Activated T-helper 1 cell treated with anti-CD3 and anti-CD28 coated beads, Interleukin-12 subunit alpha, Interleukin-12 subunit beta, Interleukin-2, Interleukin-4 antibody, amounts not matched to agents 30 ng/mL and 10 ng/mL and 1 ng/mL, durations not matched to agents 14 hours and 24 hours and 36 hours (primary cell): Measurements from ENCODE around the gene MYH14. TPM values are rescaled to one million over a fixed set of nuclear protein-coding genes. Genes with fewer than 3 reads are reported as not detected.

Experiments
- DNase-seq: peaks from one replicate; pipeline ENCODE4 v3.0.0; 2021; ENCODE audit warnings: low spot score
- H3K27ac Mint-ChIP-seq: one replicate; pipeline ENCODE4 v1.8.0; 2021; ENCODE audit warnings: mild to moderate bottlenecking, mixed read lengths
- H3K27me3 Mint-ChIP-seq: one replicate; pipeline ENCODE4 v1.8.0; 2022; ENCODE audit warnings: mild to moderate bottlenecking, moderate library complexity, mixed read lengths; ENCODE audit not compliant: insufficient read depth
- H3K36me3 Mint-ChIP-seq: one replicate; pipeline ENCODE4 v1.8.0; 2021; ENCODE audit warnings: low read depth, mixed read lengths
- H3K4me1 Mint-ChIP-seq: one replicate; pipeline ENCODE4 v1.8.0; 2021; ENCODE audit warnings: low read depth, mixed read lengths
- H3K4me3 Mint-ChIP-seq: one replicate; pipeline ENCODE4 v1.8.0; 2021; ENCODE audit warnings: mild to moderate bottlenecking, moderate library complexity, mixed read lengths
- H3K9me3 Mint-ChIP-seq: one replicate; pipeline ENCODE4 v1.8.0; 2021; ENCODE audit warnings: mixed read lengths
- intact Hi-C: fragments of 100-400 bp; cut with micrococcal nuclease; formaldehyde crosslinking; loops from one replicate; pipeline ENCODE4 v1.15.1; 2024
- total RNA-seq: library from RNA; stranded (reverse); gene quantifications from 2 replicates; pipeline ENCODE4 v1.2.3, GENCODE V29; 2022

The MYH14 gene
- total RNA-seq = not detected in 2 replicates

- Mint-ChIP-seq H3K4me3 (no peak within 1 kb of the TSS), H3K27ac (no peak within 1 kb of the TSS), H3K4me1 (no peaks in the 10 kb centered on the region), H3K9me3 (no peaks in the 10 kb centered on the region), H3K27me3 (peaks cover 30% of the 10 kb centered on the region), H3K36me3 (no peaks in the 10 kb centered on the region)
- intact Hi-C loops = no loop called here
- no peak for DNase-seq
Measured at GRCh38 chr19:50203281-50204080, at the start of gene MYH14. Gene MYH14 (plus strand): TSS chr19:50203622. CDS start chr19:50210366, 6,744 bp downstream.

GRCh38 chr19:50154529-50154928, 48.9 kb upstream of the MYH14 start:
- H3K36me3 Mint-ChIP-seq = no peaks in the 10 kb centered on the region
- no peaks in the 10 kb centered on the region for H3K4me1 Mint-ChIP-seq
- no peak overlapping the region for H3K4me3 Mint-ChIP-seq
- H3K27ac Mint-ChIP-seq = no peak overlapping the region
- DNase-seq = no peak
- intact Hi-C loops = no loop called here
- peaks cover 4% of the 10 kb centered on the region for H3K9me3 Mint-ChIP-seq
- H3K27me3 Mint-ChIP-seq = peaks cover 4% of the 10 kb centered on the region

DNA sequence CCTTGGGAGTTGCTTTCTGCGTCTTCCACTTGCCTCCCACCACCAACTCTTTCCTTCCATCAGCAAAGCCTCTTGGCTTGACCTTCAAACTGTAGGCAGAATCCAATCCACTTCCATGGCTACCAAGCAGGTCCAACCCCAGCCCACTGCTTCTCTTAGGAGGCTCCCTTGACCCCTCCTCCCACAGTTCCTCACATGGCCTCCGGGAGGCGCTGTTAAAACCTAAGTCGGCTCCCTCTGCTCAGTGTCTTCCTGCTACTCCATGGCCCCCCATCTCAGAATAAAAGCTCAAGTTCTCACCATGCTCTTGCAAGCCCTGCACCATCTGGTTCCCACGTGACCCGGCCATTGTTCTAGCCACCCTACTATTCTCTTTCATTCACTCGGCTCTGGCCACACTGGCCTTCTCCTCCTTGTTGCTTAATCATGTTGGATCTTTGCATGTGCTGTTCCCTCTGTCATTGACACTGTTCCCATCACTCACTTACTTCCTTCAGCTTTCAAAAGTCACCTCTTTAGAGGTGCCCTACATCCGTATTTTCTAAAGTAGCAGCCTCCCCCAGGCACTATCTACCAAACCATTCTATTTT, 47.8 kb upstream of the MYH14 start:
- Mint-ChIP-seq H3K4me3 (no peak overlapping the region), H3K27me3 (peaks cover 2% of the 10 kb centered on the region), H3K27ac (no peak overlapping the region), H3K9me3 (peaks cover 4% of the 10 kb centered on the region), H3K36me3 (no peaks in the 10 kb centered on the region), H3K4me1 (no peaks in the 10 kb centered on the region)
- no peak for DNase-seq
- intact Hi-C loops = no loop called here

DNA sequence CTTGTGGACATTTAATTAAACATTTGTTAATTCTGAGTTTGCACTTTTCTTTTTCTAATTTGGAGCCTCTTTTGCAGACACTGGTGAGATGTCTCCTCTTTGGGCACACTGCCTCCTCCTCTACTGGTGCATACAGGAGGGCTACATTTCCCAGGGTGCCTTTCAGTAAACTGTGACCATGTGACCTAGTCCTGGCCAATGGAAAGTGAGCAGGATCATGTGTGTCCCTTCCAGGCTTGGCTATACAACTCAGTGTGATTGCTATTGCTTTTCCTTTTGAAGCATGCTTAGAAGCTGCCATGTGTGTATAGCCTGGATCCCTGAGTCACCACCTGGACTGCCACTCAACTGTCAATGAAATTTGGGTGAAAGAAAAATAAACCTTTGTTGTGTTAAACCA, 44.8 kb upstream of the MYH14 start:
- H3K4me1 Mint-ChIP-seq = no peaks in the 10 kb centered on the region
- no peaks in the 10 kb centered on the region for H3K36me3 Mint-ChIP-seq
- H3K4me3 Mint-ChIP-seq = no peak overlapping the region
- peaks cover 2% of the 10 kb centered on the region for H3K27me3 Mint-ChIP-seq
- intact Hi-C loops = no loop called here
- H3K9me3 Mint-ChIP-seq = peaks cover 4% of the 10 kb centered on the region
- H3K27ac Mint-ChIP-seq = no peak overlapping the region
- no peak for DNase-seq

- no peaks in the 10 kb centered on the region for H3K27me3 Mint-ChIP-seq
- H3K4me1 Mint-ChIP-seq = no peaks in the 10 kb centered on the region
- H3K4me3 Mint-ChIP-seq = no peak overlapping the region
- peaks cover 4% of the 10 kb centered on the region for H3K9me3 Mint-ChIP-seq
- H3K27ac Mint-ChIP-seq = no peak overlapping the region
- intact Hi-C loops = no loop called here
- no peak for DNase-seq
- no peaks in the 10 kb centered on the region for H3K36me3 Mint-ChIP-seq
Measured at GRCh38 chr19:50159078-50159477, 44.3 kb upstream of the MYH14 start.

DNA sequence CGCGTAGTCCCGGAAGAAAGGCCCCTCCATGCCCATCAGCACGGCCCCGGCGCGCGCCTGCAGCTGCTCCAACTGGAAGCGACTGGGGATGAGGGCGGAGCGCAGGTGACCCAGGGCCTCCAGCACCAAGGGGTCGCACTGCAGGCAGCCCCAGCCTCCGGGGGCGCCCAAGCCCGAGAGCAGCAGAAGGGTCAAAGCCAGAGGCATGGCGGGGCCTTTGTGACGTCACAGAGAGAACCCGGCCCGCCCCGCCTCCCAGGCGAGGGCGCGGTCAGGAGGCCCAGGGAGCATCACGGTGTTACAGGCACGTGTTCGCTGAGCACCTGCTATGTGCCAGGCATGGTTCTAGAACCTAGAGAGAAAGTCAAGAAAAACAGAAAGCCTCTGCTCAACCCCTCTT, 40.4 kb upstream of the MYH14 start, which contains the start of gene IZUMO2:
IZUMO2 (minus strand) TSS at position 294 of the 400 bp plus-strand sequence; CDS start at position 207, 87 bp downstream.
- intact Hi-C loops = no loop called here
- no peaks in the 10 kb centered on the region for H3K36me3 Mint-ChIP-seq
- H3K4me3 Mint-ChIP-seq = no peak within 1 kb of the TSS
- no peaks in the 10 kb centered on the region for H3K27me3 Mint-ChIP-seq
- H3K4me1 Mint-ChIP-seq = no peaks in the 10 kb centered on the region
- DNase-seq = no peak
- no peak within 1 kb of the TSS for H3K27ac Mint-ChIP-seq
- H3K9me3 Mint-ChIP-seq = no peaks in the 10 kb centered on the region

DNA sequence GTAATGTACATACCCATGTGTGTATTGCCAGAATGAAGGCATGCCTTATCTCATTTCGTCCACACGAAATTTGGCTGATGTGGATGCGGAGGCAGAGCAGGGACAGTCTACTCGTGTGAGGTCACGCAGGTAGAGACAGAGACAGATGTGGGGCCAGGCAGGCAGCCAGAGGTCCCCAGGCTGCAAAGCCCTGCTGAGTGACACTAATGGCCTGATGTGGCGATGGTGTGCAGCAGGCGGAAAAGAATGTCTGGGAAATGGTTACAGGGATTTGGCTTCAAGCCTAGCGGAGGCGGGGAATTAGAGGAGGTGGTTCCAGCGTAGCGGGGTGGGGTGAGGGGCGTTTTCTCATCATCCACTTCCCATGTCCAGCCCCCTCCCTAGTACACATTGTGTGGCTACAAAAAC, 36.1 kb upstream of the MYH14 start:
- Mint-ChIP-seq H3K4me3 (no peak overlapping the region), H3K27ac (no peak overlapping the region), H3K36me3 (no peaks in the 10 kb centered on the region), H3K9me3 (no peaks in the 10 kb centered on the region), H3K4me1 (no peaks in the 10 kb centered on the region), H3K27me3 (no peaks in the 10 kb centered on the region)
- intact Hi-C loops = no loop called here
- no peak for DNase-seq

DNA sequence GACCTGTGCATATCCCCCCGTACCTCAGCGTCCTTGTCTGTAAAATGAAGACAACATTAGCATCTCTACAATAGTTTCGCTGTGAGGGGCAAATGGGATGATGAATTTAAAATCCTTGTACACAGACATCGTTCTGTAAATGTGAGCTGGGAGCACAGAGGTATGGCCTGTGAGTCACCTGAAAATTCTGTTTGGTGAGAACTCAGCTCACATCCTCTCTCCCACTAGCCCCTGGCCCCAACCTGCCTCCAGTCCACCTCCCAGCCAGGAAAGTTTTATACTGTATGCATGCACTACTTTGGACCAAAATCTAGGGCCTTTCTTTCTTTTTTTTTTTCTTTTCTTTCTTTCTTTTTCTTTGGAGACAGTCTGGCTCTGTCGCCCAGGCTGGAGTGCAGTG, 31.7 kb upstream of the MYH14 start:
- Mint-ChIP-seq H3K27ac (no peak overlapping the region), H3K27me3 (no peaks in the 10 kb centered on the region), H3K36me3 (no peaks in the 10 kb centered on the region), H3K4me3 (no peak overlapping the region), H3K9me3 (peaks cover 4% of the 10 kb centered on the region), H3K4me1 (no peaks in the 10 kb centered on the region)
- intact Hi-C loops = no loop called here
- no peak for DNase-seq

GRCh38 chr19:50172726-50173125, 30.7 kb upstream of the MYH14 start:
- no peaks in the 10 kb centered on the region for H3K36me3 Mint-ChIP-seq
- H3K4me1 Mint-ChIP-seq = no peaks in the 10 kb centered on the region
- intact Hi-C loops = no loop called here
- H3K4me3 Mint-ChIP-seq = no peak overlapping the region
- DNase-seq = no peak
- no peak overlapping the region for H3K27ac Mint-ChIP-seq
- H3K27me3 Mint-ChIP-seq = no peaks in the 10 kb centered on the region
- H3K9me3 Mint-ChIP-seq = peaks cover 4% of the 10 kb centered on the region

GRCh38 chr19:50173127-50173526, 30.3 kb upstream of the MYH14 start:
- intact Hi-C loops = no loop called here
- H3K27ac Mint-ChIP-seq = no peak overlapping the region
- H3K9me3 Mint-ChIP-seq = peaks cover 4% of the 10 kb centered on the region
- peak; percentile 1 for DNase-seq
- no peaks in the 10 kb centered on the region for H3K36me3 Mint-ChIP-seq
- no peaks in the 10 kb centered on the region for H3K27me3 Mint-ChIP-seq
- H3K4me1 Mint-ChIP-seq = no peaks in the 10 kb centered on the region
- H3K4me3 Mint-ChIP-seq = no peak overlapping the region

DNA sequence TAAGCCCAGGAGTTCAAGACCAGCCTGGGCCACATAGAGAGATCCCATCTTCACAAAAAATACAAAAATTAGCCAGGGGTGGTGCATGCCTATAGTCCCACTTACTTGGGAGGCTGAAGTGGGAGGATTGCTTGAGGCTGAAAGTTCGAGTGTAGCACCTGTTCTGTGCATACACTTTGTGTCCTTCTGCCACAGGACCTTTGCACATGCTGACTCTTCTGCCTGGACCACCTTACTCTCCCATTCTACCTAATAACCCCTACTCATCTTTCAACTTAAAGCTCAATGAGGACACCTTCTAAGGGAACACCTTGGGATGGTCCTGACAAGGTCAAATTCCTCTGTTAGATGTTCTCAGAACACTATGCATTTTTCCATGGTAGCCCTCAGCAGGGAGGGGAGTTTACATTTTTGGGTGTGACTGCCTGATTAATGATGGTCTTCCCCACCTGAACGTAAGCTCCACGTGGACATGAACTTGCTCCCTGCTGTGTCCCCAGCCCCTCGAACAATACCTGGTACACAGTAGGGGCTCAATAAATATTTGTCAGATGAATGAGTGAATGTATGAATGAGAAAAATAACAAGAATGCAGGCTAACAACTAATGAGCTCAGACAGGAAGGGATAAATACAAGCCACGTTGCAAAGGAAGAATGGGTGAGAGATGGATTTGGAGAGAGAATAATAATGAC, 29.2 kb upstream of the MYH14 start:
- H3K9me3 Mint-ChIP-seq = peaks cover 4% of the 10 kb centered on the region
- no peak overlapping the region for H3K4me3 Mint-ChIP-seq
- no peaks in the 10 kb centered on the region for H3K27me3 Mint-ChIP-seq
- intact Hi-C loops = no loop called here
- no peak overlapping the region for H3K27ac Mint-ChIP-seq
- no peaks in the 10 kb centered on the region for H3K36me3 Mint-ChIP-seq
- H3K4me1 Mint-ChIP-seq = no peaks in the 10 kb centered on the region
- no peak for DNase-seq

- intact Hi-C loops = no loop called here
- H3K4me3 Mint-ChIP-seq = no peak overlapping the region
- H3K9me3 Mint-ChIP-seq = peaks cover 8% of the 10 kb centered on the region
- H3K4me1 Mint-ChIP-seq = no peaks in the 10 kb centered on the region
- H3K27ac Mint-ChIP-seq = no peak overlapping the region
- no peak for DNase-seq
- H3K36me3 Mint-ChIP-seq = no peaks in the 10 kb centered on the region
- no peaks in the 10 kb centered on the region for H3K27me3 Mint-ChIP-seq
Measured at GRCh38 chr19:50175924-50176323, 27.5 kb upstream of the MYH14 start.

GRCh38 chr19:50176775-50177174, 26.6 kb upstream of the MYH14 start:
- no peak overlapping the region for H3K27ac Mint-ChIP-seq
- intact Hi-C loops = no loop called here
- no peaks in the 10 kb centered on the region for H3K27me3 Mint-ChIP-seq
- H3K9me3 Mint-ChIP-seq = peaks cover 8% of the 10 kb centered on the region
- no peaks in the 10 kb centered on the region for H3K4me1 Mint-ChIP-seq
- no peaks in the 10 kb centered on the region for H3K36me3 Mint-ChIP-seq
- H3K4me3 Mint-ChIP-seq = no peak overlapping the region
- no peak for DNase-seq
